ENCODE measurements around the gene HDDC3.

HDDC3 gene

GRCh38 chr15:90890839-90891238 lies 41.5 kb downstream of the HDDC3 start:
- H3K27ac ChIP-seq, result no peak overlapping the region
- H3K4me3 ChIP-seq (ENCODE audit: low read depth, low read length), result no peak overlapping the region
- no peak for DNase-seq
- in situ Hi-C loops (cut with HindIII; ENCODE audit: low pct_ligation_motif_present, low sequenced_read_pairs), result no loop called here
- H3K27me3 ChIP-seq (replicated peaks), result no peaks in the 10 kb centered on the region
- TF ChIP-seq, protein P1, sequence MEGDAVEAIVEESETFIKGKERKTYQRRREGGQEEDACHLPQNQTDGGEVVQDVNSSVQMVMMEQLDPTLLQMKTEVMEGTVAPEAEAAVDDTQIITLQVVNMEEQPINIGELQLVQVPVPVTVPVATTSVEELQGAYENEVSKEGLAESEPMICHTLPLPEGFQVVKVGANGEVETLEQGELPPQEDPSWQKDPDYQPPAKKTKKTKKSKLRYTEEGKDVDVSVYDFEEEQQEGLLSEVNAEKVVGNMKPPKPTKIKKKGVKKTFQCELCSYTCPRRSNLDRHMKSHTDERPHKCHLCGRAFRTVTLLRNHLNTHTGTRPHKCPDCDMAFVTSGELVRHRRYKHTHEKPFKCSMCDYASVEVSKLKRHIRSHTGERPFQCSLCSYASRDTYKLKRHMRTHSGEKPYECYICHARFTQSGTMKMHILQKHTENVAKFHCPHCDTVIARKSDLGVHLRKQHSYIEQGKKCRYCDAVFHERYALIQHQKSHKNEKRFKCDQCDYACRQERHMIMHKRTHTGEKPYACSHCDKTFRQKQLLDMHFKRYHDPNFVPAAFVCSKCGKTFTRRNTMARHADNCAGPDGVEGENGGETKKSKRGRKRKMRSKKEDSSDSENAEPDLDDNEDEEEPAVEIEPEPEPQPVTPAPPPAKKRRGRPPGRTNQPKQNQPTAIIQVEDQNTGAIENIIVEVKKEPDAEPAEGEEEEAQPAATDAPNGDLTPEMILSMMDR (IDR thresholded peaks at IDR 0.05; ENCODE audit: low read depth, low read length, missing control alignments), result no peak
- peaks cover 9% of the 10 kb centered on the region for H3K36me3 ChIP-seq (replicated peaks)

DNA sequence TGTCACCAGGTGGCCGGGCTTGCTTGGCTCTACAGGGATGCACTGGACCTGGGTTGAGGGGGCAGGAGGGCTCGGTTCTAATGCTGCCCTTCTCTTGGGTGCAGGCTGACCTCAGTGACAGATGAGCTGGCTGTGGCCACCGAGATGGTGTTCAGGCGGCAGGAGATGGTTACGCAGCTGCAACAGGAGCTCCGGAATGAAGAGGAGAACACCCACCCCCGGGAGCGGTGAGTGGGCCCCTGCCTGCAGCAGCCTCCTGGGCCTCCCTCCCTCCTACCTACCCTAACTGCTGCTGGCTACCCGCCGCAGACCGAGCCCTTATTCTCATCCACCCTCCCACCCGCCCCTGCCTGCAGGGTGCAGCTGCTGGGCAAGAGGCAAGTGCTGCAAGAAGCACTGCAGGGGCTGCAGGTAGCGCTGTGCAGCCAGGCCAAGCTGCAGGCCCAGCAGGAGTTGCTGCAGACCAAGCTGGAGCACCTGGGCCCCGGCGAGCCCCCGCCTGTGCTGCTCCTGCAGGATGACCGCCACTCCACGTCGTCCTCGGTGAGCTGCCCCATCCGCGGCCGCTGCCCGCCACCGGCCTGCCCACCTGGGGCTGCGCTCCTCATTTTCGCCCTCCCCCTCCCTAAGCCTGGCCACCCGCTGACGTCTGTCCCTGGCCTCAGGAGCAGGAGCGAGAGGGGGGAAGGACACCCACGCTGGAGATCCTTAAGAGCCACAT lies 42.5 kb downstream of the HDDC3 start:
- peaks cover 9% of the 10 kb centered on the region for H3K36me3 ChIP-seq (replicated peaks)
- no peak overlapping the region for H3K4me3 ChIP-seq (ENCODE audit: low read depth, low read length)
- no peak overlapping the region for H3K27ac ChIP-seq
- in situ Hi-C loops (cut with HindIII; ENCODE audit: low pct_ligation_motif_present, low sequenced_read_pairs), result no loop called here
- no peaks in the 10 kb centered on the region for H3K27me3 ChIP-seq (replicated peaks)
- DNase-seq, result no peak
- TF ChIP-seq, protein P1 (IDR thresholded peaks at IDR 0.05; ENCODE audit: low read depth, low read length, missing control alignments), result no peak

- TF ChIP-seq, protein P1 (IDR thresholded peaks at IDR 0.05; ENCODE audit: low read depth, low read length, missing control alignments), result no peak
- H3K36me3 ChIP-seq (replicated peaks), result peaks cover 9% of the 10 kb centered on the region
- H3K27me3 ChIP-seq (replicated peaks), result no peaks in the 10 kb centered on the region
- DNase-seq, result no peak
- H3K27ac ChIP-seq, result no peak overlapping the region
- no peak overlapping the region for H3K4me3 ChIP-seq (ENCODE audit: low read depth, low read length)
- in situ Hi-C loops (cut with HindIII; ENCODE audit: low pct_ligation_motif_present, low sequenced_read_pairs), result no loop called here
These were observed 43.0 kb downstream of the HDDC3 start for GRCh38 chr15:90889313-90889730.

- in situ Hi-C loops (cut with HindIII; ENCODE audit: low pct_ligation_motif_present, low sequenced_read_pairs), result no loop called here
- Histone ChIP-seq H3K36me3 (replicated peaks) (peaks cover 9% of the 10 kb centered on the region), H3K4me3 (ENCODE audit: low read depth, low read length) (no peak overlapping the region), H3K27me3 (replicated peaks) (no peaks in the 10 kb centered on the region), H3K27ac (no peak overlapping the region)
- TF ChIP-seq, protein P1 (IDR thresholded peaks at IDR 0.05; ENCODE audit: low read depth, low read length, missing control alignments), result no peak
- DNase-seq, result no peak
These were observed 45.3 kb downstream of the HDDC3 start for GRCh38 chr15:90887037-90887481.

DNA sequence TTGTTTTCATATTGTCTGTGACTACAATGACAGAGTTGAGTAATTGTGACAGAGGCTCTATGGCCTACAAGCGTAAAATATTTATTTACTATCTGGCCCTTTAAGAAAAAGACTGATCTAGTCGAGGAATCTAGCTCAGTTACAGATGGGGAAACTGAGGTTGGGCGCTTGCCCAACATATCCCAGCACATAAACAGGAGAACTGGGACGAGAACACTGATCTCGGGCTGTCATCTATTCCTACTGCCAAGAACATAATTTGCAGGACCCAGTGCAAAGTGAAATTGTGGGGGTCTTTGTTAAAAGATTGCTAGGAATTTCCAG lies 46.1 kb downstream of the HDDC3 start:
- Histone ChIP-seq H3K36me3 (replicated peaks) (peaks cover 13% of the 10 kb centered on the region), H3K27me3 (replicated peaks) (no peaks in the 10 kb centered on the region), H3K27ac (no peak overlapping the region), H3K4me3 (ENCODE audit: low read depth, low read length) (no peak overlapping the region)
- in situ Hi-C loops (cut with HindIII; ENCODE audit: low pct_ligation_motif_present, low sequenced_read_pairs), result no loop called here
- DNase-seq, result no peak
- TF ChIP-seq, protein P1 (IDR thresholded peaks at IDR 0.05; ENCODE audit: low read depth, low read length, missing control alignments), result no peak
